Breast epithelium (tissue), 4 donors: ENCODE measurements around the gene QPRT. TPM values are rescaled to one million over a fixed set of nuclear protein-coding genes. Genes with fewer than 3 reads are reported as not detected.
"Not testable (repeated sequence)": the region's sequence is repeated elsewhere in the genome, so short reads cannot be mapped to it uniquely, and the experiment has no call there.

ENCODE experiments used
- DNase-seq, 2 donors: peaks; one replicate each; pipeline ENCODE4 v3.0.0-alpha.2; 2019; ENCODE audit warnings: low spot score in 2 of 2
- H3K27ac ChIP-seq, 2 donors: fragments of 200-600 bp; sonication (generic) in 1 of 2; one replicate each; pipeline ENCODE4 v1.5.1; 2016 to 2019; ENCODE audit warnings: mild to moderate bottlenecking in 1 of 2
- H3K27me3 ChIP-seq, 2 donors: fragments of 200-600 bp; sonication (generic) in 1 of 2; one replicate each; pipeline versions ENCODE4 v1.5.1 to v1.6.0; 2017 to 2019; ENCODE audit warnings: control low read depth in 1 of 2, mild to moderate bottlenecking in 1 of 2
- H3K36me3 ChIP-seq: fragments of 200-600 bp; one replicate; pipeline ENCODE4 v1.5.1; 2019
- H3K4me1 ChIP-seq, 2 donors: fragments of 200-600 bp; sonication (generic); one replicate each; pipeline ENCODE4 v1.5.1; 2016 to 2019; ENCODE audit warnings: control low read depth in 1 of 2
- H3K4me3 ChIP-seq, 3 donors: fragments of 200-600 bp; sonication (generic); 1 replicate in 2 of 3; 2 replicates in 1 of 3; pipeline ENCODE4 v1.5.1; 2016 to 2019; ENCODE audit warnings: mild to moderate bottlenecking in 3 of 3, moderate library complexity in 2 of 3
- H3K9me3 ChIP-seq, 2 donors: fragments of 200-600 bp; sonication (generic) in 1 of 2; one replicate each; pipeline ENCODE4 v1.5.1; 2016 to 2019; ENCODE audit warnings: control low read depth in 1 of 2
- POLR2A ChIP-seq: fragments of 450-650 bp; IDR thresholded peaks from one replicate; pipeline ENCODE4 v1.6.1; 2016; ENCODE audit warnings: antibody characterized with exemption, mild to moderate bottlenecking, moderate library complexity
- POLR2AphosphoS5 ChIP-seq, 3 donors: sonication (generic); formaldehyde crosslinking; IDR thresholded peaks; one replicate each; pipeline ENCODE4 v1.6.1; 2017; ENCODE audit warnings: antibody characterized with exemption in 3 of 3
- intact Hi-C: fragments of 100-400 bp; cut with DNase I; formaldehyde crosslinking; loops from one replicate; pipeline ENCODE4 v1.15.1; 2023; ENCODE audit warnings: low total_unique reads
- total RNA-seq, 3 donors: library from RNA; depleted of rRNA; stranded (reverse); fragments of >200 nt; gene quantifications; one replicate each; pipeline ENCODE4 v1.1.0, GENCODE V29; 2016
- TF ChIP-seq, protein P1 (sequence below), 3 donors: fragments of 450-650 bp; IDR thresholded peaks; one replicate each; pipeline ENCODE4 v1.5.1; 2016 to 2017; ENCODE audit warnings: antibody characterized with exemption in 3 of 3, mild to moderate bottlenecking in 3 of 3, moderate library complexity in 3 of 3

Gene QPRT
- total RNA-seq, 3 donors from 2014 or later, result 2.4 to 13.3 (median 9.5) TPM

GRCh38 chr16:29650771-29651170 lies 28.2 kb upstream of the QPRT start:
- Histone ChIP-seq H3K4me1 (no peaks in the 10 kb centered on the region), H3K9me3 (no peaks in the 10 kb centered on the region), H3K27ac (no peak overlapping the region), H3K4me3 (no peak overlapping the region), H3K27me3 (no peaks in the 10 kb centered on the region), H3K36me3 (no peaks in the 10 kb centered on the region)
- TF ChIP-seq POLR2A (no peak), POLR2AphosphoS5 (IDR thresholded peaks at IDR 0.05) (no peak)
- TF ChIP-seq, protein P1, sequence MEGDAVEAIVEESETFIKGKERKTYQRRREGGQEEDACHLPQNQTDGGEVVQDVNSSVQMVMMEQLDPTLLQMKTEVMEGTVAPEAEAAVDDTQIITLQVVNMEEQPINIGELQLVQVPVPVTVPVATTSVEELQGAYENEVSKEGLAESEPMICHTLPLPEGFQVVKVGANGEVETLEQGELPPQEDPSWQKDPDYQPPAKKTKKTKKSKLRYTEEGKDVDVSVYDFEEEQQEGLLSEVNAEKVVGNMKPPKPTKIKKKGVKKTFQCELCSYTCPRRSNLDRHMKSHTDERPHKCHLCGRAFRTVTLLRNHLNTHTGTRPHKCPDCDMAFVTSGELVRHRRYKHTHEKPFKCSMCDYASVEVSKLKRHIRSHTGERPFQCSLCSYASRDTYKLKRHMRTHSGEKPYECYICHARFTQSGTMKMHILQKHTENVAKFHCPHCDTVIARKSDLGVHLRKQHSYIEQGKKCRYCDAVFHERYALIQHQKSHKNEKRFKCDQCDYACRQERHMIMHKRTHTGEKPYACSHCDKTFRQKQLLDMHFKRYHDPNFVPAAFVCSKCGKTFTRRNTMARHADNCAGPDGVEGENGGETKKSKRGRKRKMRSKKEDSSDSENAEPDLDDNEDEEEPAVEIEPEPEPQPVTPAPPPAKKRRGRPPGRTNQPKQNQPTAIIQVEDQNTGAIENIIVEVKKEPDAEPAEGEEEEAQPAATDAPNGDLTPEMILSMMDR (IDR thresholded peaks at IDR 0.05), result no peak
- DNase-seq, result no peak
- intact Hi-C loops, result no loop called here

- DNase-seq, result no peak
- Histone ChIP-seq H3K4me3 (no peak overlapping the region), H3K9me3 (no peaks in the 10 kb centered on the region), H3K27ac (no peak overlapping the region), H3K36me3 (no peaks in the 10 kb centered on the region), H3K4me1 (no peaks in the 10 kb centered on the region), H3K27me3 (no peaks in the 10 kb centered on the region)
- intact Hi-C loops, result no loop called here
- no peak for TF ChIP-seq POLR2A
- TF ChIP-seq, protein P1 (IDR thresholded peaks at IDR 0.05), result no peak
- no peak for TF ChIP-seq POLR2AphosphoS5 (IDR thresholded peaks at IDR 0.05)
Observed at GRCh38 chr16:29651774-29652349, 27.1 kb upstream of the QPRT start.

DNA sequence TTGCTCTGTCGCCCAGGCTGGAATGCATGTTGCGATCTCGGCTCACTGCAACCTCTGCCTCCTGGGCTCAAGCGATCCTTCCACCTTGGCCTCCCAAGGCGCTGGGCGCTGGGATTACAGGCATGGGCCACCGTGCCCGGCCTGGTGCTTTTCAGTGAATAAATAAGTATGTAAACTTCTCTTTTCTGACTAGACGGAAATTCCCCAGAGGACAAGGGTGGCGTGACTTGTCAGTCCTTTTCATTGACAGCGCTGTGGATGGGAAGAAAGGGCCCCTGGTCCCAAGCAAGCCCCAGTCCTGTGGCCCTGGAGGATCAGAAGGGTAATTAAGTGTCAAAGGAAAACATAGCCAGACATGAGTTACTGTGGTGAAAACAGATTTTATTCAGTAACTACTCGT lies 25.5 kb upstream of the QPRT start:
- no peaks in the 10 kb centered on the region for H3K36me3 ChIP-seq
- H3K9me3 ChIP-seq, result no peaks in the 10 kb centered on the region
- H3K27ac ChIP-seq, result no peak overlapping the region
- H3K27me3 ChIP-seq, result no peaks in the 10 kb centered on the region
- intact Hi-C loops, result no loop called here
- no peaks in the 10 kb centered on the region for H3K4me1 ChIP-seq
- no peak overlapping the region for H3K4me3 ChIP-seq
- TF ChIP-seq POLR2AphosphoS5 (IDR thresholded peaks at IDR 0.05) (no peak), POLR2A (no peak)
- TF ChIP-seq, protein P1 (IDR thresholded peaks at IDR 0.05), result no peak
- DNase-seq, result no peak

DNA sequence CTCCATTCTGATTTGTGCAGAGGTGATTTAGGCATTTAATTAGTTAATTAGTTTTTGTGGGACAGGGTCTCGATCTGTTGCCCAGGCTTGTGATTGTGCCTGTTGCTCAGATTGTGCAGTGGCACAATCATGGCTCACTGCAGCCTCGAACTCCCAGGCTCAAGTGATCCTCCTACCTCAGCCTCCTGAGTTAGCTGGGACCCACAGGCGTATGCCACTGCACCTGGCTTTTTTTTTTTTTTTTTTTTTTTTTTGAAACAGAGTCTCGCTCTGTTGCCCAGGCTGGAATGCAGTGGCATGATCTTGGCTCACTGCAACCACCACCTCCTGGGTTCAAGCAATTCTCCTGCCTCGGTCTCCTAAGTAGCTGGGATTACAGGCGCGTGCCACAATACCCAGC lies 25.1 kb upstream of the QPRT start:
- H3K27me3 ChIP-seq, H3K36me3 ChIP-seq, H3K4me1 ChIP-seq, DNase-seq, intact Hi-C loops, H3K27ac ChIP-seq, H3K9me3 ChIP-seq, H3K4me3 ChIP-seq: not testable (repeated sequence)

- no peak overlapping the region for H3K27ac ChIP-seq
- TF ChIP-seq, protein P1 (IDR thresholded peaks at IDR 0.05), result no peak
- TF ChIP-seq POLR2AphosphoS5 (IDR thresholded peaks at IDR 0.05), result no peak
- TF ChIP-seq POLR2A, result no peak
- H3K9me3 ChIP-seq, result no peaks in the 10 kb centered on the region
- intact Hi-C loops, result no loop called here
- no peaks in the 10 kb centered on the region for H3K27me3 ChIP-seq
- no peak overlapping the region for H3K4me3 ChIP-seq
- H3K36me3 ChIP-seq, result no peaks in the 10 kb centered on the region
- no peaks in the 10 kb centered on the region for H3K4me1 ChIP-seq
- DNase-seq, result no peak
Observed at GRCh38 chr16:29656688-29657523, 22.1 kb upstream of the QPRT start.
